Measurements from ENCODE around the gene CLPX.
"Not testable (repeated sequence)": the region's sequence is repeated elsewhere in the genome, so short reads cannot be mapped to it uniquely, and the experiment has no call there.

Gene CLPX

GRCh38 chr15:65204931-65205660 is 20.0 kb upstream of the CLPX start:
- no peak for DNase-seq

- DNase-seq: no peak
These were observed 19.2 kb upstream of the CLPX start for GRCh38 chr15:65204236-65204930.

GRCh38 chr15:65201918-65202317 is 16.8 kb upstream of the CLPX start:
- DNase-seq: no peak

GRCh38 chr15:65198571-65198970 is 13.4 kb upstream of the CLPX start:
- DNase-seq: no peak

GRCh38 chr15:65197337-65197645 is 12.1 kb upstream of the CLPX start:
- DNase-seq: no peak

- no peak for DNase-seq
These were observed 11.6 kb upstream of the CLPX start for GRCh38 chr15:65196637-65197336.

GRCh38 chr15:65195548-65195923 is 10.4 kb upstream of the CLPX start:
- DNase-seq: no peak

GRCh38 chr15:65194826-65195547 is 9.8 kb upstream of the CLPX start:
- no peak for DNase-seq

- DNase-seq: no peak
These were observed 6.9 kb upstream of the CLPX start for GRCh38 chr15:65192016-65192415.

GRCh38 chr15:65189102-65189740 is 4.1 kb upstream of the CLPX start:
- peak; percentile 9 for DNase-seq

GRCh38 chr15:65188472-65188871 is 3.3 kb upstream of the CLPX start:
- not testable (repeated sequence) for DNase-seq

GRCh38 chr15:65184305-65184867 is 756 bp downstream of the CLPX start:
- DNase-seq: no peak

- no peak for DNase-seq
These were observed 1.3 kb downstream of the CLPX start for GRCh38 chr15:65183865-65184159.

- DNase-seq: no peak
These were observed 2.6 kb downstream of the CLPX start for GRCh38 chr15:65182538-65182937.

GRCh38 chr15:65181582-65182353 is 3.4 kb downstream of the CLPX start:
- not testable (repeated sequence) for DNase-seq

- no peak for DNase-seq
These were observed 5.0 kb downstream of the CLPX start for GRCh38 chr15:65180167-65180566.

- no peak for DNase-seq
These were observed 7.2 kb downstream of the CLPX start for GRCh38 chr15:65177901-65178300.

- DNase-seq: no peak
These were observed 9.1 kb downstream of the CLPX start for GRCh38 chr15:65176056-65176455.

- no peak for DNase-seq
These were observed 9.6 kb downstream of the CLPX start for GRCh38 chr15:65175511-65175910.

- DNase-seq: no peak
These were observed 10.6 kb downstream of the CLPX start for GRCh38 chr15:65174509-65174908.

GRCh38 chr15:65172531-65172930 is 12.6 kb downstream of the CLPX start:
- no peak for DNase-seq

- DNase-seq: no peak
These were observed 13.7 kb downstream of the CLPX start for GRCh38 chr15:65171428-65171827.

Data from CD4-positive, alpha-beta T cell treated with Interleukin-4 for 4 hours (primary cell).